ENCODE results near the gene AUTS2.

The AUTS2 gene

GRCh38 chr7:69714886-69715576, 116.8 kb downstream of the AUTS2 start:
- WGBS (ENCODE audit: extremely low coverage, insufficient coverage, low lambda C conversion rate): no CpG with 5 or more reads among the region's 2 CpGs
- no peak for DNase-seq
- H4K5ac ChIP-seq (ENCODE audit: low read length): no peak overlapping the region

GRCh38 chr7:69717221-69717620, 118.9 kb downstream of the AUTS2 start:
- no peaks in the 10 kb centered on the region for H3K27me3 ChIP-seq (ENCODE audit: insufficient read depth, low read length, poor library complexity)
- H3K23ac ChIP-seq (ENCODE audit: low read length): no peak overlapping the region
- H3K9ac ChIP-seq (ENCODE audit: low read length): no peak overlapping the region
- H3K4me3 ChIP-seq (ENCODE audit: low read length): no peak overlapping the region
- no peak overlapping the region for H2BK120ac ChIP-seq (ENCODE audit: low read depth, low read length)
- no peaks in the 10 kb centered on the region for H3K36me3 ChIP-seq (ENCODE audit: control insufficient read depth, insufficient read depth, low read length)
- H4K8ac ChIP-seq (ENCODE audit: low read depth, low read length): no peak overlapping the region
- H3K4me2 ChIP-seq (ENCODE audit: low read length): no peak overlapping the region
- no peak overlapping the region for H2AK5ac ChIP-seq (ENCODE audit: low read length)
- H3K79me1 ChIP-seq (ENCODE audit: low read length): no peaks in the 10 kb centered on the region
- H4K5ac ChIP-seq (ENCODE audit: low read length): no peak overlapping the region
- no peaks in the 10 kb centered on the region for H3K4me1 ChIP-seq (ENCODE audit: control insufficient read depth, low read depth, low read length)
- H3K79me2 ChIP-seq (ENCODE audit: control insufficient read depth, insufficient read depth, low read length): no peaks in the 10 kb centered on the region
- no peak overlapping the region for H2BK5ac ChIP-seq (ENCODE audit: low read length)
- no peak overlapping the region for H2BK15ac ChIP-seq (replicated peaks; ENCODE audit: low read depth)
- no CpG with 5 or more reads among the region's 2 CpGs for WGBS (ENCODE audit: extremely low coverage, insufficient coverage, low lambda C conversion rate)
- no peak overlapping the region for H3K4ac ChIP-seq (ENCODE audit: low read depth, low read length)
- no peak overlapping the region for H3K18ac ChIP-seq (ENCODE audit: low read length)
- H3K27ac ChIP-seq (ENCODE audit: low read depth, low read length): no peak overlapping the region
- H3K56ac ChIP-seq (ENCODE audit: low read length): no peak overlapping the region
- no peak for DNase-seq

More at GRCh38 chr7:69714886-69715576, 116.8 kb downstream of the AUTS2 start:
- H2BK15ac ChIP-seq (replicated peaks; ENCODE audit: low read depth): no peak overlapping the region
- H3K4me2 ChIP-seq (ENCODE audit: low read length): no peak overlapping the region
- no peak overlapping the region for H2BK5ac ChIP-seq (ENCODE audit: low read length)
- no peaks in the 10 kb centered on the region for H3K36me3 ChIP-seq (ENCODE audit: control insufficient read depth, insufficient read depth, low read length)
- H3K9ac ChIP-seq (ENCODE audit: low read length): no peak overlapping the region
- no peak overlapping the region for H2AK5ac ChIP-seq (ENCODE audit: low read length)
- H3K27ac ChIP-seq (ENCODE audit: low read depth, low read length): no peak overlapping the region
- H3K79me1 ChIP-seq (ENCODE audit: low read length): no peaks in the 10 kb centered on the region
- H3K27me3 ChIP-seq (ENCODE audit: insufficient read depth, low read length, poor library complexity): no peaks in the 10 kb centered on the region
- H3K56ac ChIP-seq (ENCODE audit: low read length): no peak overlapping the region
- no peak overlapping the region for H2BK120ac ChIP-seq (ENCODE audit: low read depth, low read length)
- H3K79me2 ChIP-seq (ENCODE audit: control insufficient read depth, insufficient read depth, low read length): no peaks in the 10 kb centered on the region
- H4K8ac ChIP-seq (ENCODE audit: low read depth, low read length): no peak overlapping the region
- no peak overlapping the region for H3K23ac ChIP-seq (ENCODE audit: low read length)
- no peak overlapping the region for H3K4me3 ChIP-seq (ENCODE audit: low read length)
- H3K4me1 ChIP-seq (ENCODE audit: control insufficient read depth, low read depth, low read length): peaks cover 1% of the 10 kb centered on the region
- H3K18ac ChIP-seq (ENCODE audit: low read length): no peak overlapping the region
- H3K4ac ChIP-seq (ENCODE audit: low read depth, low read length): no peak overlapping the region

GRCh38 chr7:69719717-69720116, 121.4 kb downstream of the AUTS2 start:
- Histone ChIP-seq H3K4me2 (ENCODE audit: low read length) (no peak overlapping the region), H3K4me1 (ENCODE audit: control insufficient read depth, low read depth, low read length) (peaks cover 2% of the 10 kb centered on the region), H3K36me3 (ENCODE audit: control insufficient read depth, insufficient read depth, low read length) (no peaks in the 10 kb centered on the region), H4K8ac (ENCODE audit: low read depth, low read length) (no peak overlapping the region), H3K27me3 (ENCODE audit: insufficient read depth, low read length, poor library complexity) (no peaks in the 10 kb centered on the region), H3K79me2 (ENCODE audit: control insufficient read depth, insufficient read depth, low read length) (no peaks in the 10 kb centered on the region), H4K5ac (ENCODE audit: low read length) (no peak overlapping the region), H3K4me3 (ENCODE audit: low read length) (no peak overlapping the region), H3K56ac (ENCODE audit: low read length) (no peak overlapping the region), H3K9ac (ENCODE audit: low read length) (no peak overlapping the region), H2AK5ac (ENCODE audit: low read length) (no peak overlapping the region), H2BK15ac (replicated peaks; ENCODE audit: low read depth) (no peak overlapping the region), H3K23ac (ENCODE audit: low read length) (no peak overlapping the region), H3K18ac (ENCODE audit: low read length) (no peak overlapping the region), H3K79me1 (ENCODE audit: low read length) (no peaks in the 10 kb centered on the region), H3K27ac (ENCODE audit: low read depth, low read length) (no peak overlapping the region), H2BK5ac (ENCODE audit: low read length) (no peak overlapping the region), H3K4ac (ENCODE audit: low read depth, low read length) (no peak overlapping the region), H2BK120ac (ENCODE audit: low read depth, low read length) (no peak overlapping the region)
- no peak for DNase-seq

GRCh38 chr7:69722843-69723242, 124.6 kb downstream of the AUTS2 start:
- Histone ChIP-seq H3K4me1 (ENCODE audit: control insufficient read depth, low read depth, low read length) (peaks cover 2% of the 10 kb centered on the region), H3K36me3 (ENCODE audit: control insufficient read depth, insufficient read depth, low read length) (no peaks in the 10 kb centered on the region), H3K79me2 (ENCODE audit: control insufficient read depth, insufficient read depth, low read length) (no peaks in the 10 kb centered on the region), H3K56ac (ENCODE audit: low read length) (no peak overlapping the region), H2BK120ac (ENCODE audit: low read depth, low read length) (no peak overlapping the region), H2BK15ac (replicated peaks; ENCODE audit: low read depth) (no peak overlapping the region), H3K27me3 (ENCODE audit: insufficient read depth, low read length, poor library complexity) (no peaks in the 10 kb centered on the region), H3K9ac (ENCODE audit: low read length) (no peak overlapping the region), H2AK5ac (ENCODE audit: low read length) (no peak overlapping the region), H3K79me1 (ENCODE audit: low read length) (peaks cover 4% of the 10 kb centered on the region), H3K4ac (ENCODE audit: low read depth, low read length) (no peak overlapping the region), H4K8ac (ENCODE audit: low read depth, low read length) (no peak overlapping the region), H3K18ac (ENCODE audit: low read length) (no peak overlapping the region), H4K5ac (ENCODE audit: low read length) (no peak overlapping the region), H3K4me2 (ENCODE audit: low read length) (no peak overlapping the region), H3K27ac (ENCODE audit: low read depth, low read length) (no peak overlapping the region), H2BK5ac (ENCODE audit: low read length) (no peak overlapping the region), H3K23ac (ENCODE audit: low read length) (no peak overlapping the region), H3K4me3 (ENCODE audit: low read length) (no peak overlapping the region)
- DNase-seq: no peak
- no CpG with 5 or more reads among the region's 4 CpGs for WGBS (ENCODE audit: extremely low coverage, insufficient coverage, low lambda C conversion rate)

- Histone ChIP-seq H3K27ac (ENCODE audit: low read depth, low read length) (no peak overlapping the region), H3K4me3 (ENCODE audit: low read length) (no peak overlapping the region), H3K9ac (ENCODE audit: low read length) (no peak overlapping the region), H4K5ac (ENCODE audit: low read length) (no peak overlapping the region), H2AK5ac (ENCODE audit: low read length) (no peak overlapping the region), H2BK120ac (ENCODE audit: low read depth, low read length) (no peak overlapping the region), H3K79me2 (ENCODE audit: control insufficient read depth, insufficient read depth, low read length) (no peaks in the 10 kb centered on the region), H3K4ac (ENCODE audit: low read depth, low read length) (no peak overlapping the region), H3K27me3 (ENCODE audit: insufficient read depth, low read length, poor library complexity) (no peaks in the 10 kb centered on the region), H3K56ac (ENCODE audit: low read length) (no peak overlapping the region), H3K23ac (ENCODE audit: low read length) (no peak overlapping the region), H3K36me3 (ENCODE audit: control insufficient read depth, insufficient read depth, low read length) (no peaks in the 10 kb centered on the region), H3K79me1 (ENCODE audit: low read length) (peaks cover 4% of the 10 kb centered on the region), H2BK15ac (replicated peaks; ENCODE audit: low read depth) (no peak overlapping the region), H3K4me1 (ENCODE audit: control insufficient read depth, low read depth, low read length) (peaks cover 2% of the 10 kb centered on the region), H3K18ac (ENCODE audit: low read length) (no peak overlapping the region), H3K4me2 (ENCODE audit: low read length) (no peak overlapping the region), H4K8ac (ENCODE audit: low read depth, low read length) (no peak overlapping the region), H2BK5ac (ENCODE audit: low read length) (no peak overlapping the region)
- no peak for DNase-seq
- no CpG with 5 or more reads among the region's 1 CpG for WGBS (ENCODE audit: extremely low coverage, insufficient coverage, low lambda C conversion rate)
Measured at GRCh38 chr7:69723663-69724062, 125.4 kb downstream of the AUTS2 start.

GRCh38 chr7:69728304-69728703, 130.0 kb downstream of the AUTS2 start:
- Histone ChIP-seq H3K4me1 (ENCODE audit: control insufficient read depth, low read depth, low read length) (peaks cover 7% of the 10 kb centered on the region), H4K5ac (ENCODE audit: low read length) (no peak overlapping the region), H3K79me1 (ENCODE audit: low read length) (peaks cover 5% of the 10 kb centered on the region), H2BK5ac (ENCODE audit: low read length) (no peak overlapping the region), H3K4me3 (ENCODE audit: low read length) (no peak overlapping the region), H2AK5ac (ENCODE audit: low read length) (no peak overlapping the region), H3K4ac (ENCODE audit: low read depth, low read length) (no peak overlapping the region), H4K8ac (ENCODE audit: low read depth, low read length) (no peak overlapping the region), H3K79me2 (ENCODE audit: control insufficient read depth, insufficient read depth, low read length) (no peaks in the 10 kb centered on the region), H2BK120ac (ENCODE audit: low read depth, low read length) (no peak overlapping the region), H3K56ac (ENCODE audit: low read length) (no peak overlapping the region), H3K36me3 (ENCODE audit: control insufficient read depth, insufficient read depth, low read length) (no peaks in the 10 kb centered on the region), H3K4me2 (ENCODE audit: low read length) (no peak overlapping the region), H3K23ac (ENCODE audit: low read length) (no peak overlapping the region), H3K27ac (ENCODE audit: low read depth, low read length) (no peak overlapping the region), H3K27me3 (ENCODE audit: insufficient read depth, low read length, poor library complexity) (no peaks in the 10 kb centered on the region), H3K9ac (ENCODE audit: low read length) (no peak overlapping the region), H2BK15ac (replicated peaks; ENCODE audit: low read depth) (no peak overlapping the region), H3K18ac (ENCODE audit: low read length) (no peak overlapping the region)
- DNase-seq: no peak
- no CpG with 5 or more reads among the region's 3 CpGs for WGBS (ENCODE audit: extremely low coverage, insufficient coverage, low lambda C conversion rate)

All from mesendoderm (in vitro differentiated cells).